Skin epidermis (tissue), 12 donors: ENCODE measurements around the gene DIP2C.
A peak's percentile ranks its signal among the peaks of the same experiment; 100 is the strongest.

Source experiments
- H3K27ac ChIP-seq, 21 experiments: fragments of 200-600 bp; sonication (generic) in 11 of 21; one replicate each; pipeline ENCODE4 v1.5.0; 2020; ENCODE audit warnings: mild to moderate bottlenecking in 3 of 21, inconsistent platforms in 2 of 21, moderate library complexity in 2 of 21
- H3K4me3 ChIP-seq, 7 experiments: fragments of 200-600 bp; sonication (generic) in 2 of 7; one replicate each; pipeline ENCODE4 v1.5.0; 2020; ENCODE audit warnings: inconsistent platforms in 2 of 7, mild to moderate bottlenecking in 2 of 7, moderate library complexity in 1 of 7

The DIP2C gene

GRCh38 chr10:299969-300368, 389.5 kb downstream of the DIP2C start:
- no peak overlapping the region for H3K27ac ChIP-seq

GRCh38 chr10:299512-299911, 390.0 kb downstream of the DIP2C start:
- H3K27ac ChIP-seq: no peak overlapping the region
- H3K4me3 ChIP-seq: no peak overlapping the region

More at GRCh38 chr10:299969-300368, 389.5 kb downstream of the DIP2C start:
- H3K4me3 ChIP-seq: no peak overlapping the region

GRCh38 chr10:298033-298432, 391.4 kb downstream of the DIP2C start:
- Histone ChIP-seq H3K4me3 (no peak overlapping the region), H3K27ac (peak overlapping the region in 1 of 21 experiments; percentile 21)

GRCh38 chr10:297567-297966, 391.9 kb downstream of the DIP2C start:
- Histone ChIP-seq H3K4me3 (no peak overlapping the region), H3K27ac (peak overlapping the region in 2 of 21 experiments; percentile 16 to 21)

GRCh38 chr10:293636-294035, 395.8 kb downstream of the DIP2C start:
- no peak overlapping the region for H3K4me3 ChIP-seq

GRCh38 chr10:290026-290725, 399.3 kb downstream of the DIP2C start:
- Histone ChIP-seq H3K4me3 (no peak overlapping the region), H3K27ac (peak overlapping the region in 4 of 21 experiments; percentile 4 to 64 (median 24))

More at GRCh38 chr10:293636-294035, 395.8 kb downstream of the DIP2C start:
- H3K27ac ChIP-seq: no peak overlapping the region

- Histone ChIP-seq H3K4me3 (no peak overlapping the region), H3K27ac (peak overlapping the region in 2 of 21 experiments; percentile 42 to 64)
These were observed 399.9 kb downstream of the DIP2C start for GRCh38 chr10:289581-289980.

- Histone ChIP-seq H3K4me3 (no peak overlapping the region), H3K27ac (no peak overlapping the region)
These were observed 400.9 kb downstream of the DIP2C start for GRCh38 chr10:288316-289200.

GRCh38 chr10:287814-288213, 401.7 kb downstream of the DIP2C start:
- Histone ChIP-seq H3K4me3 (no peak overlapping the region), H3K27ac (no peak overlapping the region)

GRCh38 chr10:287026-287709, 402.3 kb downstream of the DIP2C start:
- Histone ChIP-seq H3K4me3 (no peak overlapping the region), H3K27ac (no peak overlapping the region)

- Histone ChIP-seq H3K4me3 (no peak overlapping the region), H3K27ac (no peak overlapping the region)
These were observed 404.3 kb downstream of the DIP2C start for GRCh38 chr10:285216-285615.

GRCh38 chr10:283916-284356, 405.5 kb downstream of the DIP2C start:
- no peak overlapping the region for H3K4me3 ChIP-seq
- H3K27ac ChIP-seq: no peak overlapping the region

- H3K27ac ChIP-seq: no peak overlapping the region
These were observed 406.4 kb downstream of the DIP2C start for GRCh38 chr10:283140-283479.

GRCh38 chr10:282294-283139, 407.0 kb downstream of the DIP2C start:
- no peak overlapping the region for H3K27ac ChIP-seq
- no peak overlapping the region for H3K4me3 ChIP-seq

More at GRCh38 chr10:283140-283479, 406.4 kb downstream of the DIP2C start:
- no peak overlapping the region for H3K4me3 ChIP-seq

- no peak overlapping the region for H3K4me3 ChIP-seq
- no peak overlapping the region for H3K27ac ChIP-seq
These were observed 409.8 kb downstream of the DIP2C start for GRCh38 chr10:279655-280054.

- Histone ChIP-seq H3K27ac (no peak overlapping the region), H3K4me3 (no peak overlapping the region)
These were observed 410.2 kb downstream of the DIP2C start for GRCh38 chr10:279232-279631.

- H3K4me3 ChIP-seq: no peak overlapping the region
- no peak overlapping the region for H3K27ac ChIP-seq
These were observed 410.8 kb downstream of the DIP2C start for GRCh38 chr10:278707-279106.

GRCh38 chr10:277963-278362, 411.5 kb downstream of the DIP2C start:
- Histone ChIP-seq H3K4me3 (no peak overlapping the region), H3K27ac (no peak overlapping the region)

GRCh38 chr10:275680-276079, 413.8 kb downstream of the DIP2C start:
- Histone ChIP-seq H3K4me3 (no peak overlapping the region), H3K27ac (no peak overlapping the region)
